T-helper 17 cell (primary cell): Measurements from ENCODE around the gene NCBP2L. TPM values are rescaled to one million over a fixed set of nuclear protein-coding genes. Genes with fewer than 3 reads are reported as not detected.

Experiments used
- ATAC-seq: fragments of 150-1000 bp; cut with Tn5 transposase; 2 replicates; pipeline ENCODE4 v1.10.0; 2021; ENCODE audit warnings: mild to moderate bottlenecking, moderate library complexity
- DNase-seq, 3 donors: peaks; one replicate each; pipeline versions ENCODE4 v3.0.0 to v3.0.0-alpha.2; 2020 to 2021
- H3K9me3 ChIP-seq: one replicate; pipeline ENCODE4 v1.7.0; 2013; ENCODE audit warnings: low read length, mild to moderate bottlenecking; ENCODE audit not compliant: control insufficient read depth, poor library complexity, severe bottlenecking
- H3K27ac Mint-ChIP-seq: one replicate; pipeline ENCODE4 v1.8.0; 2022; ENCODE audit warnings: mild to moderate bottlenecking, moderate library complexity, mixed read lengths
- H3K27me3 Mint-ChIP-seq: one replicate; pipeline ENCODE4 v1.8.0; 2022; ENCODE audit warnings: mixed read lengths
- H3K36me3 Mint-ChIP-seq: one replicate; pipeline ENCODE4 v1.8.0; 2022; ENCODE audit warnings: low read depth, mixed read lengths
- H3K4me1 Mint-ChIP-seq: one replicate; pipeline ENCODE4 v1.8.0; 2022; ENCODE audit warnings: mild to moderate bottlenecking, mixed read lengths
- H3K4me3 Mint-ChIP-seq: one replicate; pipeline ENCODE4 v1.8.0; 2022; ENCODE audit warnings: mild to moderate bottlenecking, moderate library complexity, mixed read lengths
- total RNA-seq, 4 donors: library from RNA in 2 of 4; stranded (reverse) in 2 of 4; gene quantifications; one replicate each; pipeline ENCODE4 v1.2.3 and lab custom pipeline; 2022 to 2026

The NCBP2L gene
- total RNA-seq, 2 donors from 2014 or later: 0.21 TPM; not detected in 1

DNA sequence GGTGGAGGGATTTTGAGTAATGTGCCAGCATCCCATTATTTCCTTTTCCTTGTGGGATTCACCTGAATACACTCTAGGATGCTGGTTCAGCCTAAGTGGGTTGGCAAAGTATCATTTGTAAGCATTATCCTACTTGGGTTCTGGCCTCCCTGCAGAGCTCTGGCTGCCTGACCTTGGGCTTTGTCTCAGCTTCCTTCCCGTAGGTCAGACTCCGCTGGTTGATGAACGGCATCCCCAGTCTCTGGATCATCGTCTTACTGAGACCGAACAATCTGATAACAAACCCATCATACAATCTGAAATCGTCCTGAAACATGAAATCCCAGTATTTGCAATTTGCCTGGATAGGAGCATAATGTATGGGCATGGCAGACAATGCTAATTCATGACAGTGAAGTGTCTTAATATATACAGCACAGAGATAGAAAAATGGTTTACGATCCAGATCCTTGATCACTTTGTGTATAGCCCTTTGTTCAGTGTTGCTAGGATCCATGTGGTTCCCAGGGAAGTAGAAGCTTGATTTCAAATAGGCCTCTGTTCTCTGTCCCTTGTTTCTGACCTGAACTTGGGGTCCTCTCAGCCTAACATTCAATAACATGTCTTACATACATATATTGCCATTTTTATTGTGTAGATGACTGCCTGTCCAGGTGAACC is 53.7 kb downstream of the NCBP2L start:
- Mint-ChIP-seq H3K27ac (no peak overlapping the region), H3K36me3 (no peaks in the 10 kb centered on the region), H3K4me1 (peaks cover 12% of the 10 kb centered on the region)

GRCh38 chrX:107834275-107835201 is 57.0 kb downstream of the NCBP2L start:
- DNase-seq: no peak
- Mint-ChIP-seq H3K4me3 (no peak overlapping the region), H3K27ac (no peak overlapping the region), H3K27me3 (no peaks in the 10 kb centered on the region), H3K4me1 (peaks cover 6% of the 10 kb centered on the region), H3K36me3 (no peaks in the 10 kb centered on the region)
- H3K9me3 ChIP-seq: no peaks in the 10 kb centered on the region
- no peak for ATAC-seq

More for the DNA sequence above, 53.7 kb downstream of the NCBP2L start:
- DNase-seq: no peak
- H3K9me3 ChIP-seq: no peaks in the 10 kb centered on the region
- no peak overlapping the region for H3K4me3 Mint-ChIP-seq
- H3K27me3 Mint-ChIP-seq: no peaks in the 10 kb centered on the region
- no peak for ATAC-seq

DNA sequence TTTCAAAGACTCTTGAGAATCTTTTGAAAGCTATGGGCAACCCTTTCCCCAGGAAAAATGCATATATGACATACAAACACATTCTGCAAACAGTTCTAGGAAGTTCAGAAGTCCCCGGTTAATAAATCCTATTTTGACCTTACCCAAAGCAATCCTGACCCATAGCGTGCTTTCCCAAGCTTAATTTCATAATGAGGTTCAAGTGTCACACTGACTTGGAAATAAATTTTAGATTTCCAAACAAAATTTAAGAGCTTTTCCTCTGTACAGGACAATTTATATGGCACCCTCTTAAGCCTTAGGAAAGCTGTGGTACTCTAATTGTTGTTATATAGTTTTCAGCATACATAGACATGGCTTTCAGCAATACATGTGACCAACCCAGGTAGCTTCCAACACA is 59.4 kb downstream of the NCBP2L start:
- ATAC-seq (no peak), DNase-seq (no peak)
- Mint-ChIP-seq H3K27me3 (no peaks in the 10 kb centered on the region), H3K4me1 (peaks cover 6% of the 10 kb centered on the region), H3K36me3 (no peaks in the 10 kb centered on the region), H3K27ac (no peak overlapping the region), H3K4me3 (no peak overlapping the region)
- no peaks in the 10 kb centered on the region for H3K9me3 ChIP-seq

DNA sequence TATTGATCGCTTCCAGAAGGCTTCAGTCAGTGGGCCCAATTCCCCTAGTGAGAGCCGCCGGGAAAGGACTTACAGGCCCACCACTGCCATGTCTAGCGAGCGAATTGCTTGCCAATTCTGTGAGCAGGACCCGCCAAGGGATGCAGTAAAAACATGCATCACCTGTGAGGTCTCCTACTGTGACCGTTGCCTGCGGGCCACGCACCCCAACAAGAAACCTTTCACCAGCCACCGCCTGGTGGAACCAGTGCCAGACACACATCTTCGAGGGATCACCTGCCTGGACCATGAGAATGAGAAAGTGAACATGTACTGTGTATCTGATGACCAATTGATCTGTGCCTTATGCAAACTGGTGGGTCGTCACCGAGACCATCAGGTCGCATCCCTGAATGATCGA is 63.4 kb downstream of the NCBP2L start:
- DNase-seq: no peak
- H3K27me3 Mint-ChIP-seq: no peaks in the 10 kb centered on the region
- H3K4me1 Mint-ChIP-seq: peaks cover 4% of the 10 kb centered on the region
- no peaks in the 10 kb centered on the region for H3K36me3 Mint-ChIP-seq
- no peaks in the 10 kb centered on the region for H3K9me3 ChIP-seq
- ATAC-seq: no peak
- no peak overlapping the region for H3K4me3 Mint-ChIP-seq
- no peak overlapping the region for H3K27ac Mint-ChIP-seq

GRCh38 chrX:107842715-107843400 is 65.3 kb downstream of the NCBP2L start:
- Mint-ChIP-seq H3K27me3 (no peaks in the 10 kb centered on the region), H3K36me3 (no peaks in the 10 kb centered on the region), H3K27ac (no peak overlapping the region), H3K4me3 (no peak overlapping the region), H3K4me1 (peaks cover 2% of the 10 kb centered on the region)
- DNase-seq (no peak), ATAC-seq (no peak)
- H3K9me3 ChIP-seq: no peaks in the 10 kb centered on the region

Other genes starting within 250 kb of the NCBP2L start
- gene PRPS1, start 149.2 kb upstream of the NCBP2L start, total RNA-seq: 10 to 100 TPM; 68.9 to 69.1 TPM
- gene TSC22D3, start 1.9 kb upstream of the NCBP2L start, total RNA-seq: 1,000 to 10,000 TPM; 1,559 to 2,031 TPM
- gene MID2, start 48.1 kb downstream of the NCBP2L start, total RNA-seq: 10 to 100 TPM; 11.7 to 14.0 TPM
- gene TEX13B, start 204.6 kb downstream of the NCBP2L start, total RNA-seq: not detected